Measurements from ENCODE around the gene ERC2. TPM values are rescaled to one million over a fixed set of nuclear protein-coding genes. Genes with fewer than 3 reads are reported as not detected.
A peak's percentile ranks its signal among the peaks of the same experiment; 100 is the strongest.

The ERC2 gene
- total RNA-seq, 2 donors from 2014 or later = 16.1 to 22.8 TPM

- no peaks in the 10 kb centered on the region for H3K4me1 ChIP-seq (ENCODE audit: control insufficient read depth, insufficient read depth, low read length)
- H3K27ac Mint-ChIP-seq = no peak overlapping the region
- H3K9me3 ChIP-seq (ENCODE audit: control insufficient read depth, low read length) = no peaks in the 10 kb centered on the region
- no peaks in the 10 kb centered on the region for H3K27me3 Mint-ChIP-seq (ENCODE audit: insufficient read depth)
- H3K27ac ChIP-seq (ENCODE audit: low read depth, low read length) = no peak overlapping the region
- H3K9ac ChIP-seq (ENCODE audit: extremely low read depth, low read length, poor library complexity, severe bottlenecking) = no peak overlapping the region
- H3K9me3 Mint-ChIP-seq = no peaks in the 10 kb centered on the region
- no peak overlapping the region for H3K4me3 ChIP-seq (ENCODE audit: low read length)
- no peaks in the 10 kb centered on the region for H3K27me3 ChIP-seq (ENCODE audit: control insufficient read depth, insufficient read depth, low read length, poor library complexity, severe bottlenecking)
- H3K4me3 Mint-ChIP-seq = no peak overlapping the region
- peak; percentile 96 for DNase-seq
- H3K36me3 ChIP-seq (ENCODE audit: control insufficient read depth, insufficient read depth, low read length) = no peaks in the 10 kb centered on the region
- peaks cover 7% of the 10 kb centered on the region for H3K4me1 Mint-ChIP-seq
- TF ChIP-seq, protein P1, sequence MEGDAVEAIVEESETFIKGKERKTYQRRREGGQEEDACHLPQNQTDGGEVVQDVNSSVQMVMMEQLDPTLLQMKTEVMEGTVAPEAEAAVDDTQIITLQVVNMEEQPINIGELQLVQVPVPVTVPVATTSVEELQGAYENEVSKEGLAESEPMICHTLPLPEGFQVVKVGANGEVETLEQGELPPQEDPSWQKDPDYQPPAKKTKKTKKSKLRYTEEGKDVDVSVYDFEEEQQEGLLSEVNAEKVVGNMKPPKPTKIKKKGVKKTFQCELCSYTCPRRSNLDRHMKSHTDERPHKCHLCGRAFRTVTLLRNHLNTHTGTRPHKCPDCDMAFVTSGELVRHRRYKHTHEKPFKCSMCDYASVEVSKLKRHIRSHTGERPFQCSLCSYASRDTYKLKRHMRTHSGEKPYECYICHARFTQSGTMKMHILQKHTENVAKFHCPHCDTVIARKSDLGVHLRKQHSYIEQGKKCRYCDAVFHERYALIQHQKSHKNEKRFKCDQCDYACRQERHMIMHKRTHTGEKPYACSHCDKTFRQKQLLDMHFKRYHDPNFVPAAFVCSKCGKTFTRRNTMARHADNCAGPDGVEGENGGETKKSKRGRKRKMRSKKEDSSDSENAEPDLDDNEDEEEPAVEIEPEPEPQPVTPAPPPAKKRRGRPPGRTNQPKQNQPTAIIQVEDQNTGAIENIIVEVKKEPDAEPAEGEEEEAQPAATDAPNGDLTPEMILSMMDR (conservative IDR thresholded peaks at IDR 0.05) = peak; percentile 92
- H3K36me3 Mint-ChIP-seq (ENCODE audit: low read depth) = no peaks in the 10 kb centered on the region
- WGBS, 2 experiments (ENCODE audit: insufficient coverage in 1 of 2, insufficient read length in 1 of 2) = 56 to 83% methylated on average over 1 to 5 of the region's 5 CpGs
Measured at GRCh38 chr3:56347219-56347871, 120.9 kb downstream of the ERC2 start.

- no peak overlapping the region for H3K27ac ChIP-seq (ENCODE audit: low read depth, low read length)
- Mint-ChIP-seq H3K27ac (no peak overlapping the region), H3K9me3 (no peaks in the 10 kb centered on the region), H3K4me1 (peaks cover 24% of the 10 kb centered on the region), H3K4me3 (no peak overlapping the region), H3K36me3 (ENCODE audit: low read depth) (no peaks in the 10 kb centered on the region), H3K27me3 (ENCODE audit: insufficient read depth) (no peaks in the 10 kb centered on the region)
- H3K9me3 ChIP-seq (ENCODE audit: control insufficient read depth, low read length) = no peaks in the 10 kb centered on the region
- H3K4me3 ChIP-seq (ENCODE audit: low read length) = no peak overlapping the region
- H3K36me3 ChIP-seq (ENCODE audit: control insufficient read depth, insufficient read depth, low read length) = no peaks in the 10 kb centered on the region
- 84 to 88% methylated on average over 1 to 2 of the region's 2 CpGs for WGBS, 2 experiments (ENCODE audit: insufficient coverage in 1 of 2, insufficient read length in 1 of 2)
- H3K9ac ChIP-seq (ENCODE audit: extremely low read depth, low read length, poor library complexity, severe bottlenecking) = no peak overlapping the region
- peaks cover 3% of the 10 kb centered on the region for H3K4me1 ChIP-seq (ENCODE audit: control insufficient read depth, insufficient read depth, low read length)
- TF ChIP-seq, protein P1 (conservative IDR thresholded peaks at IDR 0.05) = no peak
- no peak for DNase-seq
- no peaks in the 10 kb centered on the region for H3K27me3 ChIP-seq (ENCODE audit: control insufficient read depth, insufficient read depth, low read length, poor library complexity, severe bottlenecking)
Measured at GRCh38 chr3:56342475-56342874, 125.8 kb downstream of the ERC2 start.

- TF ChIP-seq, protein P1 (conservative IDR thresholded peaks at IDR 0.05) = no peak
- H3K4me1 Mint-ChIP-seq = peaks cover 24% of the 10 kb centered on the region
Measured at GRCh38 chr3:56339671-56340070, 128.6 kb downstream of the ERC2 start.

More at GRCh38 chr3:56339671-56340070, 128.6 kb downstream of the ERC2 start:
- no peak overlapping the region for H3K4me3 ChIP-seq (ENCODE audit: low read length)
- no peak overlapping the region for H3K4me3 Mint-ChIP-seq
- peaks cover 3% of the 10 kb centered on the region for H3K4me1 ChIP-seq (ENCODE audit: control insufficient read depth, insufficient read depth, low read length)
- H3K36me3 Mint-ChIP-seq (ENCODE audit: low read depth) = no peaks in the 10 kb centered on the region
- DNase-seq = no peak
- H3K9me3 ChIP-seq (ENCODE audit: control insufficient read depth, low read length) = no peaks in the 10 kb centered on the region
- no peak overlapping the region for H3K27ac ChIP-seq (ENCODE audit: low read depth, low read length)
- no peaks in the 10 kb centered on the region for H3K36me3 ChIP-seq (ENCODE audit: control insufficient read depth, insufficient read depth, low read length)
- H3K9ac ChIP-seq (ENCODE audit: extremely low read depth, low read length, poor library complexity, severe bottlenecking) = no peak overlapping the region
- no peaks in the 10 kb centered on the region for H3K27me3 ChIP-seq (ENCODE audit: control insufficient read depth, insufficient read depth, low read length, poor library complexity, severe bottlenecking)
- H3K27me3 Mint-ChIP-seq (ENCODE audit: insufficient read depth) = no peaks in the 10 kb centered on the region
- no peaks in the 10 kb centered on the region for H3K9me3 Mint-ChIP-seq
- peak overlapping the region; percentile 12 for H3K27ac Mint-ChIP-seq
- 88 to 100% methylated on average over 1 to 4 of the region's 4 CpGs for WGBS, 2 experiments (ENCODE audit: insufficient coverage in 1 of 2, insufficient read length in 1 of 2)
